Suprapubic skin (tissue), 4 donors: ENCODE measurements around the gene SP9. TPM values are rescaled to one million over a fixed set of nuclear protein-coding genes. Genes with fewer than 3 reads are reported as not detected.
"Not testable (repeated sequence)": the region's sequence is repeated elsewhere in the genome, so short reads cannot be mapped to it uniquely, and the experiment has no call there.

Experiments used
- DNase-seq, 2 donors: peaks; one replicate each; pipeline ENCODE4 v3.0.0-alpha.2; 2019; ENCODE audit warnings: low spot score in 2 of 2
- H3K27ac ChIP-seq: fragments of 200-600 bp; sonication (generic); one replicate; pipeline ENCODE4 v1.5.1; 2019
- H3K27me3 ChIP-seq: fragments of 200-600 bp; sonication (generic); one replicate; pipeline ENCODE4 v1.5.1; 2019
- H3K36me3 ChIP-seq: fragments of 200-600 bp; sonication (generic); one replicate; pipeline ENCODE4 v1.5.1; 2019
- H3K4me1 ChIP-seq: fragments of 200-600 bp; sonication (generic); one replicate; pipeline ENCODE4 v1.5.1; 2019
- H3K4me3 ChIP-seq: fragments of 200-600 bp; sonication (generic); one replicate; pipeline ENCODE4 v1.5.1; 2019; ENCODE audit warnings: mild to moderate bottlenecking
- H3K9me3 ChIP-seq: fragments of 200-600 bp; sonication (generic); one replicate; pipeline ENCODE4 v1.5.1; 2019
- EP300 ChIP-seq: sonication (generic); formaldehyde crosslinking; IDR thresholded peaks from one replicate; pipeline ENCODE4 v1.6.1; 2017; ENCODE audit warnings: antibody characterized with exemption
- POLR2A ChIP-seq, 2 donors: fragments of 450-650 bp; IDR thresholded peaks; one replicate each; pipeline ENCODE4 v1.6.1; 2017; ENCODE audit warnings: antibody characterized with exemption in 2 of 2, mild to moderate bottlenecking in 2 of 2, moderate library complexity in 2 of 2
- POLR2AphosphoS5 ChIP-seq, 3 donors: sonication (generic); formaldehyde crosslinking; IDR thresholded peaks; one replicate each; pipeline ENCODE4 v1.6.1; 2017; ENCODE audit warnings: antibody characterized with exemption in 3 of 3
- WGBS: methylation state at CpG from one replicate; pipeline ENCODE4 v1.1.5; 2018; 5-methylcytosine and 5-hydroxymethylcytosine counted together
- total RNA-seq, 4 donors: library from RNA; depleted of rRNA; stranded (reverse); fragments of >200 nt; gene quantifications; one replicate each; pipeline ENCODE4 v1.1.0, GENCODE V29; 2016
- TF ChIP-seq, protein P1 (sequence below), 2 donors: fragments of 200-600 bp in 1 of 2; fragments of 450-650 bp in 1 of 2; sonication (generic) in 1 of 2; IDR thresholded peaks; one replicate each; pipeline ENCODE4 v1.5.1; 2016 to 2019; ENCODE audit warnings: antibody characterized with exemption in 2 of 2, mild to moderate bottlenecking in 1 of 2, moderate library complexity in 1 of 2

Gene SP9
- total RNA-seq, 4 donors from 2014 or later: 0.23 to 1.8 (median 0.44) TPM

DNA sequence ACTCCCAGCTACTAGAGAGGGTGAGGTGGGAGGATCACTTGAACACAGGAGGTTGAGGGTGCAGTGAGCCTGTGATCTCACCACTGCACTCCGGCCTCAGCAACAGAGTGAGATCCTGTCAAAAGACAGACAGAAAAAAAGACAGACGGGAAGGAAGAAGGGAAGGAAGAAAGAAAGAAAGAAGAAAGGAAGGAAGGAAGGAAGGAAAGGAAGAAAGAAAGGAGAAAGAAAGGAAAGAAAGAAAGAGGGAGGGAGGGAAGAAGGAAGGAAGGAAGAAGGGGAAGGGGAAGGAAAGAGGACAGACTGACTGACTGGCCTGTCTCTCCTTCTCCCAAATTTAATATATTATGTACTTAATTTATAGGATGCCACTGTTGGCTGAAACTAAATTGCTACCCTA is 21.6 kb downstream of the SP9 start:
- WGBS: 72% methylated on average over 2 of the region's 2 CpGs
- DNase-seq: no peak
- no peaks in the 10 kb centered on the region for H3K27me3 ChIP-seq
- no peak overlapping the region for H3K27ac ChIP-seq
- no peaks in the 10 kb centered on the region for H3K4me1 ChIP-seq
- H3K4me3 ChIP-seq: no peak overlapping the region
- H3K36me3 ChIP-seq: peaks cover 20% of the 10 kb centered on the region
- TF ChIP-seq EP300: no peak
- TF ChIP-seq, protein P1, sequence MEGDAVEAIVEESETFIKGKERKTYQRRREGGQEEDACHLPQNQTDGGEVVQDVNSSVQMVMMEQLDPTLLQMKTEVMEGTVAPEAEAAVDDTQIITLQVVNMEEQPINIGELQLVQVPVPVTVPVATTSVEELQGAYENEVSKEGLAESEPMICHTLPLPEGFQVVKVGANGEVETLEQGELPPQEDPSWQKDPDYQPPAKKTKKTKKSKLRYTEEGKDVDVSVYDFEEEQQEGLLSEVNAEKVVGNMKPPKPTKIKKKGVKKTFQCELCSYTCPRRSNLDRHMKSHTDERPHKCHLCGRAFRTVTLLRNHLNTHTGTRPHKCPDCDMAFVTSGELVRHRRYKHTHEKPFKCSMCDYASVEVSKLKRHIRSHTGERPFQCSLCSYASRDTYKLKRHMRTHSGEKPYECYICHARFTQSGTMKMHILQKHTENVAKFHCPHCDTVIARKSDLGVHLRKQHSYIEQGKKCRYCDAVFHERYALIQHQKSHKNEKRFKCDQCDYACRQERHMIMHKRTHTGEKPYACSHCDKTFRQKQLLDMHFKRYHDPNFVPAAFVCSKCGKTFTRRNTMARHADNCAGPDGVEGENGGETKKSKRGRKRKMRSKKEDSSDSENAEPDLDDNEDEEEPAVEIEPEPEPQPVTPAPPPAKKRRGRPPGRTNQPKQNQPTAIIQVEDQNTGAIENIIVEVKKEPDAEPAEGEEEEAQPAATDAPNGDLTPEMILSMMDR (IDR thresholded peaks at IDR 0.05): no peak
- H3K9me3 ChIP-seq: no peaks in the 10 kb centered on the region

DNA sequence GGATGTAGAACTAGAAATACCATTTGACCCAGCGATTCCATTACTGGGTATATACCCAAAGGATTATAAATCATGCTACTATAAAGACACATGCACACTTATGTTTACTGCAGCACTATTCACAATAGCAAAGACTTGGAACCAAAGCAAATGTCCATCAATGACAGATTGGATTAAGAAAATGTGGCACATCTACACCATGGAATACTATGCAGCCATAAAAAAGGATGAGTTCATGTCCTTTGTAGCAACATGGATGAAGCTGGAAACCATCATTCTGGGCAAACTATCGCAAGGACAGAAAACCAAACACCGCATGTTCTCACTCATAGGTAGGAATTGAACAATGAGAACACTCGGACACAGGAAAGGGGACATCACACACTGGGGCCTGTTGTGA is 24.9 kb downstream of the SP9 start:
- not testable (repeated sequence) for DNase-seq, H3K4me3 ChIP-seq, H3K4me1 ChIP-seq, H3K27me3 ChIP-seq, H3K9me3 ChIP-seq, H3K27ac ChIP-seq
- 97% methylated on average over 4 of the region's 4 CpGs for WGBS
- peaks cover 39% of the 10 kb centered on the region for H3K36me3 ChIP-seq

DNA sequence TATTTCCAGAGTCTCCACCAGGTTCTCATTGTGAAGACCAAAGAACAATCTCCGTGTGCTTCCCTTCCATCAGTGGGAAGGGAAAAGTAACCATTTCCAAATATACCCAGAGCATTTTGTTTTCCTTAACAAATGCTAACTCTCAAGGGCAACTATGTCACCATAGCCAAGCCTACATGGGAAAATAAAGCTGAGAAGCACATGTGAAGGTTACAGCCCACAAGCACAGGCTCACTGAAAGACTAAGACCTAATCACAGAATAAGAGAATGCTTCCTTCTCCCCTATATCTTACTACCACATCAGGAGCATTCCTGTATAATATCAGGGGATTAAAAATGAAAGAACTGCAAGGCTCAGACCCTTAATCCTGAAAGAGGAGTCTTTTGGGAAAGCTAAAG is 28.2 kb downstream of the SP9 start:
- H3K27ac ChIP-seq: no peak overlapping the region
- no peak for DNase-seq
- 86% methylated on average over 1 of the region's 1 CpG for WGBS
- no peak overlapping the region for H3K4me3 ChIP-seq
- peaks cover 3% of the 10 kb centered on the region for H3K9me3 ChIP-seq
- no peaks in the 10 kb centered on the region for H3K27me3 ChIP-seq
- TF ChIP-seq POLR2AphosphoS5 (IDR thresholded peaks at IDR 0.05): no peak
- TF ChIP-seq, protein P1 (IDR thresholded peaks at IDR 0.05): no peak
- no peaks in the 10 kb centered on the region for H3K4me1 ChIP-seq
- H3K36me3 ChIP-seq: peaks cover 50% of the 10 kb centered on the region

DNA sequence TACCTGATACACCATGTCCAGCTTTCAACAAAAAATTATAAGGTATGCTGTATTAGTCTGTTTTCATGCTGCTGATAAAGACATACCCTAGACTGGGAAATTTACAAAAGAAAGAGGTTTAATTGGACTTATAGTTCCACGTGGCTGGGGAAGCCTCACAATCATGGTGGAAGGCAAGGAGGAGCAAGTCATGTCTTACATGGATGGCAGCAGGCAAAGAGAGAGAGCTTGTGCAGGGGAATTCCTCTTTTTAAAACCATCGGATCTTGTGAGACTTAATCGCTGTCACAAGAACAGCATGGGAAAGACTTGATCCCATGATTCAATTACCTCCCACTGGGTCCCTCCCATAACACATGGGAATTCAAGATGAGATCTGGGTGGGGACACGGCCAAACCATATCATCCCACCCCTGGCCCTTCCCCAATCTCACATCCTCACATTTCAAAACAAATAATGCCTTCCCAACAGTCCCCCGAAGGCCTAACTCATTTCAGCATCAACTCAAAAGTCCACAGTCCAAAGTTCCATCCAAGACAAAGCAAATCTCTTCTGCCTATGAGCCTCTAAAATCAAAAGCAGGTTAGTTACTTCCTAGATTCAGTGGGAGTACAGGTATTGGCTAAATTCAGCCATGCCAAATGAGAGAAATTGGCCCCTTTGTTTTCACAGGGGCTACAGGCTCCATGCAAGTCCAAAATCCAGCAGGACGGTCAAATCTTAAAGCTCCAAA is 28.9 kb downstream of the SP9 start:
- not testable (repeated sequence) for H3K27ac ChIP-seq, H3K27me3 ChIP-seq, H3K4me1 ChIP-seq, H3K4me3 ChIP-seq, DNase-seq, H3K9me3 ChIP-seq
- WGBS: 92% methylated on average over 6 of the region's 6 CpGs
- peaks cover 53% of the 10 kb centered on the region for H3K36me3 ChIP-seq

DNA sequence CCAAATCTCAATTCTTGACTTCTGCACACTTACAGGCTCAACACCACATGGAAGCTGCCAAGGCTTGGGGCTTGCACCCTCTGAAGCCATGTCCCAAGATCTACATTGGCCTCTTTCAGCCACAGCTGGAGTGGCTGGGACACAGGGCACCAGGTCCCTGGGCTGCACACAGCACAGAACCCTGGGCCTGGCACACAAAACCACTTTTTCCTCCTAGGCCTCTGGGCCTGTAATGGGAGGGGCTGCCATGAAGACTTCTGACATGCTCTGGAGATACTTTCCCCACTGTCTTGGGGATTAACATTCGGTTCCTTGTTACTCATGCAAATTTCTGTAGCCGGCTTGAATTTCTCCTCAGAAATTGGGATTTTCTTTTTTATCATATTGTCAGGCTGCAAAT is 29.9 kb downstream of the SP9 start:
- Histone ChIP-seq H3K4me1 (no peaks in the 10 kb centered on the region), H3K36me3 (peaks cover 61% of the 10 kb centered on the region), H3K9me3 (peaks cover 3% of the 10 kb centered on the region), H3K27ac (no peak overlapping the region), H3K4me3 (no peak overlapping the region), H3K27me3 (no peaks in the 10 kb centered on the region)
- TF ChIP-seq EP300 (no peak), POLR2AphosphoS5 (IDR thresholded peaks at IDR 0.05) (no peak), POLR2A (IDR thresholded peaks at IDR 0.05) (no peak)
- TF ChIP-seq, protein P1 (IDR thresholded peaks at IDR 0.05): no peak
- 94% methylated on average over 2 of the region's 2 CpGs for WGBS
- DNase-seq: no peak

DNA sequence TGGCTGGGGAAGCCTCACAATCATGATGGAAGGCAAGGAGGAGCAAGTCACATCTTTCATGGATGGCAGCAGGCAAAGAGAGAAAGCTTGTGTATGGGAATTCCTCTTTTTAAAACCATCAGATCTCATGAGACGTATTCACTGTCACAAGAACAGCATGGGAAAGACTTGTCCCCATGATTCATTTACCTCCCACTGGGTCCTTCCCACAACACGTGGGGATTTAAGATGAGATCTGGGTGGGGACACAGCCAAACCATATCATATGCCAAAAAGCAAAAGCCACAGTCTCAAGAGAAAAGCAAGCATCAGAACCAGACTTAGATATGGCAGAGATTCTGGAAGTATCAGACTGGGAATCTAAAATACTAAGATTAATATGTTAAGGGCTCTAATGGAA is 30.8 kb downstream of the SP9 start:
- Histone ChIP-seq H3K4me3 (no peak overlapping the region), H3K36me3 (peaks cover 66% of the 10 kb centered on the region), H3K27ac (no peak overlapping the region), H3K9me3 (peaks cover 3% of the 10 kb centered on the region), H3K27me3 (no peaks in the 10 kb centered on the region), H3K4me1 (no peaks in the 10 kb centered on the region)
- no peak for TF ChIP-seq EP300
- TF ChIP-seq POLR2A (IDR thresholded peaks at IDR 0.05): no peak
- 76% methylated on average over 2 of the region's 2 CpGs for WGBS
- DNase-seq: no peak

DNA sequence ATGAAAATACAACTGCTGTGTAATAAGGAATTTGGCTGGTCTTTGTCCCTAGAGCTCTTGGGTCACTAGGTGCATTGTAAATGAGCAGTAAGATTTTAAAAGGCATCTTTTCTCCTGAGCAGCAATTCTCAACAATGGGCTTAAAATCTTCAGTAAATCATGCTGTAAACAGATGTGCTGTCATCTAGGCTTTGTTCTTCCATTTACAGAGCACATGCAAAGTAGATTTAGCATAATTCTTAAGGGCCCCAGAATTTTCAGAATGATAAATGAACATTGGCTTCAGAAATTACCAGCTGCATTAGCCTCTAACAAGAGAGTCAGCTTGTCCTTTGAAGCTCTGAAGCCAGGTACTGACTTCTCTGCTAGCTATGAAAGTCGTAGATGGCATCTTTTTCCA is 33.9 kb downstream of the SP9 start:
- no peak for DNase-seq
- Histone ChIP-seq H3K36me3 (peaks cover 68% of the 10 kb centered on the region), H3K27me3 (no peaks in the 10 kb centered on the region), H3K4me3 (no peak overlapping the region), H3K4me1 (no peaks in the 10 kb centered on the region), H3K27ac (no peak overlapping the region), H3K9me3 (no peaks in the 10 kb centered on the region)
- WGBS: 69% methylated on average over 1 of the region's 1 CpG
- TF ChIP-seq POLR2AphosphoS5 (IDR thresholded peaks at IDR 0.05): no peak
- TF ChIP-seq, protein P1 (IDR thresholded peaks at IDR 0.05): no peak
- no peak for TF ChIP-seq EP300
- TF ChIP-seq POLR2A (IDR thresholded peaks at IDR 0.05): no peak
